Endothelial cell of umbilical vein (primary cell): ENCODE results near the gene APOL2.

Source experiments
- CTCF ChIP-seq, 2 donors: IDR thresholded peaks; 1 replicate in 1 of 2; 2 replicates in 1 of 2; pipeline ENCODE4 v1.5.1; 2011; ENCODE audit warnings: low read length in 2 of 2, mild to moderate bottlenecking in 2 of 2, moderate library complexity in 2 of 2, control low read depth in 1 of 2, inconsistent platforms in 1 of 2, low read depth in 1 of 2; ENCODE audit not compliant: insufficient read depth in 1 of 2; ENCODE audit errors: extremely low read depth in 1 of 2
- EZH2 ChIP-seq: IDR thresholded peaks from 2 replicates; pipeline ENCODE4 v1.6.1; 2012; ENCODE audit warnings: borderline replicate concordance, low read depth, mild to moderate bottlenecking, moderate library complexity, low read length, inconsistent platforms; ENCODE audit not compliant: severe bottlenecking
- MYC ChIP-seq: IDR thresholded peaks from one replicate; pipeline ENCODE4 v1.6.1; 2011; ENCODE audit warnings: mild to moderate bottlenecking, low read depth, low read length
- POLR2A ChIP-seq: IDR thresholded peaks from 2 replicates; pipeline ENCODE4 v1.6.1; 2012; ENCODE audit warnings: low read depth, mild to moderate bottlenecking, control low read depth, low read length
- POLR2AphosphoS5 ChIP-seq: IDR thresholded peaks from 2 replicates; pipeline ENCODE4 v1.6.1; 2012; ENCODE audit warnings: low read depth, mild to moderate bottlenecking, control low read depth, low read length, moderate library complexity; ENCODE audit not compliant: insufficient read depth

GRCh38 chr22:36259615-36260300, 20.4 kb upstream of the APOL2 start:
- no peak for TF ChIP-seq EZH2
- TF ChIP-seq CTCF (IDR thresholded peaks at IDR 0.05; ENCODE audit: extremely low read depth in 1 of 2, insufficient read depth in 1 of 2, low read depth in 1 of 2, low read length in 2 of 2) = no peak
- no peak for TF ChIP-seq POLR2AphosphoS5
- TF ChIP-seq POLR2A = no peak
- TF ChIP-seq MYC = no peak
